ENCODE measurements around the gene PATZ1. TPM values are rescaled to one million over a fixed set of nuclear protein-coding genes. Genes with fewer than 3 reads are reported as not detected.

The PATZ1 gene
- polyA plus RNA-seq, 2 of the 4 experiments (the other 2 are of a cell fraction), result 16.4 to 18.2 TPM

DNA sequence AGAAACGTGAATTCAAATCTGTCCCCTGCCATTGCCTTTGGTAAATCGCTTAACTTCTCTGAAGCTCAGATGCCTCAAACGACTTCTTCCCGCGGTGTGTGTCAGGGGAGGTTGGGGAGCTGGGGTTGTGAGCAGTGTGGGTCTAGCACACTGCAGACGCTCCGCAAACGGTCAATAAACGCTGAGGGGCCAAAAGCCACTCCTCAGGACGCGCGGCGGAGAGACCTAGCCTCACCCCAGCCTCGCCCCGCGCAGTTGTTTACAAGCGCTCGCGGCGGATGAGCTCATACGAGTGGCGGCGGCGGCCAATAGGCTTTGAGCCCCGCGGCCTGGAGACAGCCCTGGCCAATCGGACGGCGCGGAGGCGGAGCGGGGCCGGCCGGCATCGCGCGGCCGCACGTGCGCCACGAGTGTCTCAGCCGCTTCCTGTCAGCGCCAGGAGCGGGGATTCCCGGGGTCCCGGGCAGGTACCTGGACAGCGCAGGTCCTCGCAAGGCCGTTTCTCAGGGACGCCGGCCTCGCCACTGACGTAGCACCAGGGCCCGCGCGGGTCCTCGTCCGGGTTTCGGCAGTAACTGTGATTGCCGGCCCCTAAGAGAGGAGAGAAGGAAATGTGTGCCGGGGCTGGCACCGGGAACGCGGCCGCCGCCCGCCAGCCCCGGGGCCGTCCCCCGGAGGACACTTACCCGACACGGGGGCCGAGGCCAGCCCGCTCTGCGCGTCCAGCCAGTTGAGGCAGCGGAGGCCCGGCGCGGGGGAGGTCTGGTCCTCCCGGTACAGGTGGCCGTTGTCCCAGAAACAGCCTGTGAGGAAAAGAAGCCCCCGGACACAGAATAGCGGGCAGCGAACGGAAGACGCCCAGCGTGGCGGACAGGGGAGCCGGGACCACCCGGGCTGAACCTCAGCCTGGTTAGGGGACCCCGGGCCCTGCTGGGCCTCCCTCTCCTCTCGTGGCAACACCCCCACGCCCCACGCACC, 55.4 kb downstream of the PATZ1 start:
- Histone ChIP-seq H3K4me3 (peak overlapping the region; percentile 50), H3K4me2 (peak overlapping the region; percentile 88), H3K4me1 (peaks cover 20% of the 10 kb centered on the region), H3K27ac (peak overlapping the region; percentile 59 to 84; a peak in 5 of 6 replicates), H3K9me3 (no peaks in the 10 kb centered on the region)
- FAIRE-seq (no peak), ATAC-seq (peak; percentile 95 to 97), DNase-seq (ENCODE audit: low read depth in 1 of 2, low spot score in 1 of 2) (peak; percentile 78 to 89)
- WGBS (ENCODE audit: missing lambda C conversion rate), result 5% methylated on average over 12 of the region's 95 CpGs
- ChIA-PET POLR2A (interaction anchor here (1.0 to 1.2 kb wide), 2 partner anchors 9 to 56 kb away, joined by 5 to 7 read pairs; partner anchors contain the start of gene PATZ1), CTCF (interaction anchor here (1.2 to 4.5 kb wide), 5 partner anchors 18 to 79 kb away, joined by 3 to 27 read pairs (median 12); partner anchors contain the start of genes LIMK2 and PATZ1)
- TF ChIP-seq, protein P1, sequence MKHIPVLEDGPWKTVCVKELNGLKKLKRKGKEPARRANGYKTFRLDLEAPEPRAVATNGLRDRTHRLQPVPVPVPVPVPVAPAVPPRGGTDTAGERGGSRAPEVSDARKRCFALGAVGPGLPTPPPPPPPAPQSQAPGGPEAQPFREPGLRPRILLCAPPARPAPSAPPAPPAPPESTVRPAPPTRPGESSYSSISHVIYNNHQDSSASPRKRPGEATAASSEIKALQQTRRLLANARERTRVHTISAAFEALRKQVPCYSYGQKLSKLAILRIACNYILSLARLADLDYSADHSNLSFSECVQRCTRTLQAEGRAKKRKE (CRISPR knock-in tag; IDR thresholded peaks at IDR 0.05; ENCODE audit: low read depth), result no peak
- TF ChIP-seq HOXB13 (CRISPR knock-in tag; IDR thresholded peaks at IDR 0.05; ENCODE audit: low read depth), result no peak
- TF ChIP-seq ZC3H11A (IDR thresholded peaks at IDR 0.05), result no peak
- TF ChIP-seq TFCP2L1 (CRISPR knock-in tag; IDR thresholded peaks at IDR 0.05), result no peak
- TF ChIP-seq EHMT2 (IDR thresholded peaks at IDR 0.05; ENCODE audit: low read depth), result no peak
- TF ChIP-seq HOXA7 (CRISPR knock-in tag; IDR thresholded peaks at IDR 0.05), result no peak
- TF ChIP-seq, protein P2, sequence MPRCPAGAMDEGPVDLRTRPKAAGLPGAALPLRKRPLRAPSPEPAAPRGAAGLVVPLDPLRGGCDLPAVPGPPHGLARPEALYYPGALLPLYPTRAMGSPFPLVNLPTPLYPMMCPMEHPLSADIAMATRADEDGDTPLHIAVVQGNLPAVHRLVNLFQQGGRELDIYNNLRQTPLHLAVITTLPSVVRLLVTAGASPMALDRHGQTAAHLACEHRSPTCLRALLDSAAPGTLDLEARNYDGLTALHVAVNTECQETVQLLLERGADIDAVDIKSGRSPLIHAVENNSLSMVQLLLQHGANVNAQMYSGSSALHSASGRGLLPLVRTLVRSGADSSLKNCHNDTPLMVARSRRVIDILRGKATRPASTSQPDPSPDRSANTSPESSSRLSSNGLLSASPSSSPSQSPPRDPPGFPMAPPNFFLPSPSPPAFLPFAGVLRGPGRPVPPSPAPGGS (IDR thresholded peaks at IDR 0.05), result no peak
- TF ChIP-seq NFE2L2 (conservative IDR thresholded peaks at IDR 0.05; ENCODE audit: low read length), result no peak
- TF ChIP-seq MYC (IDR thresholded peaks at IDR 0.05; ENCODE audit: borderline replicate concordance, low read length), result 0 out of 2 replicates have a peak, but pooled peaks have one; percentile 18
- TF ChIP-seq FOSB (CRISPR knock-in tag; IDR thresholded peaks at IDR 0.05), result no peak
- TF ChIP-seq HES2 (IDR thresholded peaks at IDR 0.05), result no peak
- TF ChIP-seq TP53 (CRISPR knock-in tag; IDR thresholded peaks at IDR 0.05), result 0 out of 2 replicates have a peak, but pooled peaks have one; percentile 63
- TF ChIP-seq, protein P3, sequence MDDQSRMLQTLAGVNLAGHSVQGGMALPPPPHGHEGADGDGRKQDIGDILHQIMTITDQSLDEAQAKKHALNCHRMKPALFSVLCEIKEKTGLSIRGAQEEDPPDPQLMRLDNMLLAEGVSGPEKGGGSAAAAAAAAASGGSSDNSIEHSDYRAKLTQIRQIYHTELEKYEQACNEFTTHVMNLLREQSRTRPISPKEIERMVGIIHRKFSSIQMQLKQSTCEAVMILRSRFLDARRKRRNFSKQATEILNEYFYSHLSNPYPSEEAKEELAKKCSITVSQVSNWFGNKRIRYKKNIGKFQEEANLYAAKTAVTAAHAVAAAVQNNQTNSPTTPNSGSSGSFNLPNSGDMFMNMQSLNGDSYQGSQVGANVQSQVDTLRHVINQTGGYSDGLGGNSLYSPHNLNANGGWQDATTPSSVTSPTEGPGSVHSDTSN (IDR thresholded peaks at IDR 0.05), result no peak
- TF ChIP-seq HOXB5 (CRISPR knock-in tag; IDR thresholded peaks at IDR 0.05), result no peak
- TF ChIP-seq EHF (CRISPR knock-in tag; IDR thresholded peaks at IDR 0.05), result no peak
- TF ChIP-seq, protein P4, sequence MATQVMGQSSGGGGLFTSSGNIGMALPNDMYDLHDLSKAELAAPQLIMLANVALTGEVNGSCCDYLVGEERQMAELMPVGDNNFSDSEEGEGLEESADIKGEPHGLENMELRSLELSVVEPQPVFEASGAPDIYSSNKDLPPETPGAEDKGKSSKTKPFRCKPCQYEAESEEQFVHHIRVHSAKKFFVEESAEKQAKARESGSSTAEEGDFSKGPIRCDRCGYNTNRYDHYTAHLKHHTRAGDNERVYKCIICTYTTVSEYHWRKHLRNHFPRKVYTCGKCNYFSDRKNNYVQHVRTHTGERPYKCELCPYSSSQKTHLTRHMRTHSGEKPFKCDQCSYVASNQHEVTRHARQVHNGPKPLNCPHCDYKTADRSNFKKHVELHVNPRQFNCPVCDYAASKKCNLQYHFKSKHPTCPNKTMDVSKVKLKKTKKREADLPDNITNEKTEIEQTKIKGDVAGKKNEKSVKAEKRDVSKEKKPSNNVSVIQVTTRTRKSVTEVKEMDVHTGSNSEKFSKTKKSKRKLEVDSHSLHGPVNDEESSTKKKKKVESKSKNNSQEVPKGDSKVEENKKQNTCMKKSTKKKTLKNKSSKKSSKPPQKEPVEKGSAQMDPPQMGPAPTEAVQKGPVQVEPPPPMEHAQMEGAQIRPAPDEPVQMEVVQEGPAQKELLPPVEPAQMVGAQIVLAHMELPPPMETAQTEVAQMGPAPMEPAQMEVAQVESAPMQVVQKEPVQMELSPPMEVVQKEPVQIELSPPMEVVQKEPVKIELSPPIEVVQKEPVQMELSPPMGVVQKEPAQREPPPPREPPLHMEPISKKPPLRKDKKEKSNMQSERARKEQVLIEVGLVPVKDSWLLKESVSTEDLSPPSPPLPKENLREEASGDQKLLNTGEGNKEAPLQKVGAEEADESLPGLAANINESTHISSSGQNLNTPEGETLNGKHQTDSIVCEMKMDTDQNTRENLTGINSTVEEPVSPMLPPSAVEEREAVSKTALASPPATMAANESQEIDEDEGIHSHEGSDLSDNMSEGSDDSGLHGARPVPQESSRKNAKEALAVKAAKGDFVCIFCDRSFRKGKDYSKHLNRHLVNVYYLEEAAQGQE (IDR thresholded peaks at IDR 0.05), result no peak
- no peak for TF ChIP-seq JUNB (IDR thresholded peaks at IDR 0.05)
- TF ChIP-seq ZNF302 (CRISPR knock-in tag; IDR thresholded peaks at IDR 0.05), result no peak
- TF ChIP-seq POLR2AphosphoS2 (conservative IDR thresholded peaks at IDR 0.05; ENCODE audit: low read length), result no peak
- TF ChIP-seq HMGXB4 (CRISPR knock-in tag; IDR thresholded peaks at IDR 0.05; ENCODE audit: borderline replicate concordance), result no peak
- no peak for TF ChIP-seq HEYL (CRISPR knock-in tag; IDR thresholded peaks at IDR 0.05)
- TF ChIP-seq, protein P5, sequence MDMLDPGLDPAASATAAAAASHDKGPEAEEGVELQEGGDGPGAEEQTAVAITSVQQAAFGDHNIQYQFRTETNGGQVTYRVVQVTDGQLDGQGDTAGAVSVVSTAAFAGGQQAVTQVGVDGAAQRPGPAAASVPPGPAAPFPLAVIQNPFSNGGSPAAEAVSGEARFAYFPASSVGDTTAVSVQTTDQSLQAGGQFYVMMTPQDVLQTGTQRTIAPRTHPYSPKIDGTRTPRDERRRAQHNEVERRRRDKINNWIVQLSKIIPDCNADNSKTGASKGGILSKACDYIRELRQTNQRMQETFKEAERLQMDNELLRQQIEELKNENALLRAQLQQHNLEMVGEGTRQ (IDR thresholded peaks at IDR 0.05), result peak; percentile 31; the same call in 1 of the 2 replicates
- TF ChIP-seq KDM1A (IDR thresholded peaks at IDR 0.05; ENCODE audit: low read depth), result no peak
- no peak for TF ChIP-seq CTCF (IDR thresholded peaks at IDR 0.05)
- no peak for TF ChIP-seq FOXS1 (CRISPR knock-in tag; IDR thresholded peaks at IDR 0.05)
- peak; percentile 75 for TF ChIP-seq NPAS2 (CRISPR knock-in tag; IDR thresholded peaks at IDR 0.05; ENCODE audit: borderline replicate concordance)

Data from A549 (cell line).